GM10248 (cell line): ENCODE results near the gene PRDM16.

ENCODE experiments used
- CTCF ChIA-PET: fragments of 300-600 bp; sonication (Branson Sonifier 250); formaldehyde crosslinking; extraction: SDS; loops from one replicate; lab custom pipeline; 2021; ENCODE audit warnings: antibody characterized with exemption; lab: Yijun Ruan, JAX
- POLR2A ChIA-PET: fragments of 350-650 bp; sonication (Branson Sonifier 250); formaldehyde crosslinking; extraction: SDS; loops from one replicate; lab custom pipeline; 2020; ENCODE audit warnings: antibody characterized with exemption; lab: Yijun Ruan, JAX
- DNase-seq: peaks from one replicate; pipeline ENCODE4 v3.0.0; 2012; ENCODE audit errors: extremely low spot score
- TF ChIP-seq, protein P1 (sequence below): IDR thresholded peaks from 2 replicates; pipeline ENCODE4 v1.5.1; 2012; ENCODE audit warnings: mild to moderate bottlenecking, low read depth; ENCODE audit errors: extremely low read depth, missing control alignments, control extremely low read depth

Gene PRDM16

DNA sequence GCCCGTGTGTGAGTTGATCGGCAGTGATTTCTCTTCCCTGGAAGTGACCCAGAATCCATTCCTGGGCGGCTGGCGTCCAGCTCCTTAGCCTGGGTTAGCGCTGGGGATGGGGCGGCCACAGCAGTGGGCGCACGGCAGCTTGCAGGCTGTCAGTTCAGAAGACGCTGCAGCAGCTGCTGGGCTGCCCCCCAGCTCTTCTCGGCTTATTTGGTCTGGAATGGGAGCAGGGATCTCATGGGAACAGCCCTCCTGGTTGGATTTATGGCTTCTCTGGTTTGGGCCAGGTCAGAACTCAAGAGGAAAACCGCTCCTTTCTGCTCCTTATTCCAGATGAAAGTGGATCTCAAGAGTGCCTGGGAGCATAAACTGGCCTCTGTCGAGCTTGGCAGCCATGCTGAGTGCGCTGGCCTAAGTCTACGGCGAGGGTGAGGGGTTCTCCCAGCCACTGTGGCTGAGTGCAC is 148.2 kb downstream of the PRDM16 start:
- ChIA-PET CTCF (no interaction called here), POLR2A (no interaction called here)
- no peak for DNase-seq

DNA sequence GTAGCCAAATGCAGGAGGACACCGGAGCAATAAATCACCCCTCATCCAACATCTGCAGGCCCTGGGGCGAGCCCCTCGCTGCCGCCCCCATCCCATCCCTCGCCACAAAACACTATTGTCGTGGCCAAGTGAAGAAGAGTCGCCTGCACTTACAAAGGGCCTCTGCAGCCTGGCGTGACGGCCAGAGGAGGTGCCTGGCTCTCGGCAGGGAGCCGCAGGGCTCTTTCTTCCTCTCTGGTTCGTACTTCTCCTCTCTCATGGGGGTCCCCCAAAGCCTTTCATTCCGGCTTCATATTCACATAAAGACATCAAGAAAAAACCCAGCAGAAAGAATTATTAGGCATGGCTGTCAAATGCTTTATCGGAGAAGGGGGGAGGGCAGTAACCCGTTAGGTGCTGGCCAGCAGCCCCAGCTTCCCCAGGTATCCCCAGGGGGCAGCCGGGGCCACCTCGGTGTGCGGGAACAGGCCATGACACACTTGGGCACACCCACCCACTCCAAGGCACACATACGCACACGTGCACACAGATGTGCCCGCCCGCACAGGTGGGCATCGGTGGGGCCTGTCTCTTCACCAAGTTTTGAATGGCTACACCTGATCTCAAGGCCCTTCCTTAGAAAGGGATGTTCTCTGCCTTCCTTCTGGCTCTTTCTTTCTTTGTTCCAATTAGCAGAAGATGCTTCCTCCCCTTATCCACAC is 149.1 kb downstream of the PRDM16 start:
- CTCF ChIA-PET = no interaction called here

More for the DNA sequence above, 148.2 kb downstream of the PRDM16 start:
- TF ChIP-seq, protein P1, sequence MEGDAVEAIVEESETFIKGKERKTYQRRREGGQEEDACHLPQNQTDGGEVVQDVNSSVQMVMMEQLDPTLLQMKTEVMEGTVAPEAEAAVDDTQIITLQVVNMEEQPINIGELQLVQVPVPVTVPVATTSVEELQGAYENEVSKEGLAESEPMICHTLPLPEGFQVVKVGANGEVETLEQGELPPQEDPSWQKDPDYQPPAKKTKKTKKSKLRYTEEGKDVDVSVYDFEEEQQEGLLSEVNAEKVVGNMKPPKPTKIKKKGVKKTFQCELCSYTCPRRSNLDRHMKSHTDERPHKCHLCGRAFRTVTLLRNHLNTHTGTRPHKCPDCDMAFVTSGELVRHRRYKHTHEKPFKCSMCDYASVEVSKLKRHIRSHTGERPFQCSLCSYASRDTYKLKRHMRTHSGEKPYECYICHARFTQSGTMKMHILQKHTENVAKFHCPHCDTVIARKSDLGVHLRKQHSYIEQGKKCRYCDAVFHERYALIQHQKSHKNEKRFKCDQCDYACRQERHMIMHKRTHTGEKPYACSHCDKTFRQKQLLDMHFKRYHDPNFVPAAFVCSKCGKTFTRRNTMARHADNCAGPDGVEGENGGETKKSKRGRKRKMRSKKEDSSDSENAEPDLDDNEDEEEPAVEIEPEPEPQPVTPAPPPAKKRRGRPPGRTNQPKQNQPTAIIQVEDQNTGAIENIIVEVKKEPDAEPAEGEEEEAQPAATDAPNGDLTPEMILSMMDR = no peak

DNA sequence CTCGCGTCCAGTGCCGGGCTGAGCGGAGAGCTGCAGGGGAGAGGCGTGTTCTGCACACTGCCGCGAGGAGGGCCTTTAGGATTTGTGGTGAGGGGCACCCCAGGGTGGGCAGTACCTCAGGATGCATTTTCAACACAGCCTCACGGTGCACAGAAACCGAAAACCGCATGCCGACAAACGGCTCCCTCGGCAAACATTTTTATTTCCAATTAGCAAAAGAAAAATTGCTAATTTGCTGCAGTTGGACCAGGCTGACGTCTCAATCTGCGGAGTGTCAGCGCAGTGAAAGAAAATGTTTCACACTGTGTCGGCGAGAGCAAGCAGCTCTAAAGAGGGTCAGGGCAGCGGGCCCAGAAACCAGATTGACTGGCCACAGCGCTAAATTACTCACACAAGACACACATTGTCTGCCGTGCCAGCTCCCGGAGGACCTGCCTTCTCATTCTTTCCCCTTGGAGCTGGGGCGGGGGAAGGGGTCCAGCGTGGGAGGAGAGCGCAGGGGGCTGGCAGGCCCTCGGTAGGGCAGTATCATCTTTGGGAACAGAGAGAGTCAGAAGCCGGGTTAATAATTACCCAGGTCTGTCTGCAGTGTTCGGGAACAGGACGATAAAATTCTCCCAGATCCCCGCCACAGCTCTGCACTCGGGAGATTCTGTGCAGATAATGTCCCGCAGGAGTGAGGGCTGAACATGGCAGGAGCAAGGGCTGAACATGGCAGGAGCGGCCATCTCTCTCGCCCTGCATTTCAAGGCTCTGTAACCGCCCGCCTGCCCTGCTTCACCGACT is 150.2 kb downstream of the PRDM16 start:
- no peak for DNase-seq
- TF ChIP-seq, protein P1 = no peak
- ChIA-PET POLR2A (no interaction called here), CTCF (no interaction called here)

More for the DNA sequence above, 149.1 kb downstream of the PRDM16 start:
- DNase-seq = no peak
- POLR2A ChIA-PET = no interaction called here
- TF ChIP-seq, protein P1 = no peak

DNA sequence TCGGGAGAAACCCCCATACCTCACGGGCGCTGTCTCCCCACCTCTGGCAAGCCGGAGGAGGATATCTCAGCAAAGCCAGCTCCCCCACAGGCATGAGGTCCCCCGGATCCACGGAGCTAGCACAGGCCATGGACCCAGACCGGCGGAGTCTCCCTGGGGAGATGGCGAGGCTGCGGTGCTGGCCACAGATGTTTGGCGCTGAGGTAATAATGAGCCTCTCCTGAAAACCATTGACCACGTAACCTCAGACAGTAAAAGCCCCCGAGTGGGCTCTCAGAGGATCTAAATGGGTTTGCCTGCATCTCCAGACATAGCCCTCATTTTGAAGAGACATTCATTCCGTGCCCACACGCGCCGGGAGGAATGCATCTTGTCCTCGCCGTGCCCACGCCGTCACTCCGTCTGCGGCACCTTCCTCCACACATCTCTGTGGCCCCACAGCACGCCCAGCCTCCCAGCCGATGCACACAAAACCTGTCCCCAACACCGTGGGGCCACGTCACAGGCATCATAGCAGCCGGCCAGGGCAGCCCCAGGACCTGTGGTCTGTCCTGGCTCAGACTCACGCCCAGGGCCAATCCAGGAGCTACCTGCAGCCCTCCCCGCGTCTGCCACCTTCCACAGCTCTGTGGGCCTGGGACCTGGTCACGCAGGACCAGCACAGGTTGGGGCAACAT is 150.9 kb downstream of the PRDM16 start:
- DNase-seq = no peak
- ChIA-PET CTCF (no interaction called here), POLR2A (no interaction called here)
- TF ChIP-seq, protein P1 = no peak

DNA sequence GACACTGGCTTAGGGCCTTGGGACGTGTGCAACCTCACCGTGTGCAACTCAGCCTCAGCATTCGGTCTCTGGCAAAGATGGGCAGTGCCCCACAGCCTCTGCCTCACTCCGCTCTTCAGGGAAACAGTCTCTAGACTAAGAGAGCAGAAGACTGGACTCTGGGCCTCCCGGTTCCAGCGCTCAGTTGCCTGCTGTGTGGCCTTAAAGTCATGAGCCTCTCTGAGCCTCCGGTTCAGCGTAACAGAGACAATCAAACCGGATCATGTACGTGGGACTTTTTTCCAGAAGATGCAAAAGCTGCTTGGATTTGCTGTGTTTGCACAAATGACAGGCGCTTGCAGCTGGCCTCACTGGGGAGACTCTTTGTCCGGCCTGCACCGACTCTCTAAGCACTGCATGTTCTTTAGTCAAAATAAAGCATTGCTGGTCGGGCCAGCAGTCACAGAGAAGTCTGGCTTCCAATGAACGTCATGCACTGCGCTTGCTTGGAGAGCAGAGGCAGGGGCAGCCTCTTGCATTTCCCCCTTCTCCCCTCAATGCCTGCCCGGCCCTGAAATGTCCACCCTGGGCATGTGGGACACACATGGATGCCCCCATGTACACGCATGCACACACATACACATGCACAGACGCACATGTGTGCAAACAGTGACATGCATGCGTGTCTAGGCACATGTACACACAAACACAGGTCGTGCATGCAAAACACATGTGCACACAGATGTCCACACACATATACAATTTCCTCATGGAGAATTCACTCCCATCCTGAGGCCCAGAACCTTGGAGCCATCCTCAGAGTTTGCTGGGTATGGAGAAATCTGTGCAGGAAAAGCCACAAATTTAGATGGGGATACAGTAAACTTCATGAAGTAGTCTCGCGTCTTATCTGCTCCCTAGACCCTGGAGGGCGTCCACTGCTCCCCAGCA is 152.4 kb downstream of the PRDM16 start:
- POLR2A ChIA-PET = no interaction called here
- TF ChIP-seq, protein P1 = no peak
- no peak for DNase-seq
- CTCF ChIA-PET = no interaction called here

DNA sequence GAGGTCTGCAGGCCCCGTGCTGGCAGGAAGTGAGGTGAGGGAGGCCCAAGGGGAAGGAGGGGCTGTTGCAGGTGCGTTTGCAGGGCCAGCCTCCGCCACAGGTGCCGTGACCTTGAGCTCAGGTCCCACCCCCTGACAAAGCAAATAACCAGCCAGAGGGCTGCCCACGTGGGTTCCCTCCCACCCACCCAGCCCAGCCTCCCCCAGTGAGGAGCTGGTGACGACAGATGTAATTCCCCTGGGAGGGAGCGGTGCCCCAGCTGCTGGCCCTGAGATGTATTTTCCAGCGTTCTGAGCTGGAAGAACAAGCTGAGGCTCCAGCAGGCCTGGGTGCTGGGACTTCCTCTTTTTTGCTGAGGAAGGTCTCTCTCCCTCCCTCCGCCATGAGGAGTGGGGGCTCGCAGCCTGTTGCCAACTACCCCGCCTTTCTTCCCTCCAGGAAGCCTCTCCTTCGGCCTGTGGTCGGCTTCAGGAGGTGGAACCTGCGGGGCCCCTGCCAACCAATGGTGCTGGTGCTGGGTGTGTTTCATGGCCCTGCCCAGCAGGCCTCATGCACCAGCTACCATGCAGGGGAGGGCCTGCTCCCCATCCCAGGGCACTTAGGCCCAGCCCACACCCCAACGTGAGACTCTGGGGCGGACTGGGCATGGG is 153.2 kb downstream of the PRDM16 start:
- no peak for DNase-seq
- CTCF ChIA-PET = no interaction called here

More for the DNA sequence above, 153.2 kb downstream of the PRDM16 start:
- TF ChIP-seq, protein P1 = no peak
- POLR2A ChIA-PET = no interaction called here
